Chondrocyte (in vitro differentiated cells): Measurements from ENCODE around the gene DPM3. TPM values are rescaled to one million over a fixed set of nuclear protein-coding genes. Genes with fewer than 3 reads are reported as not detected.
"Not testable (repeated sequence)": the region's sequence is repeated elsewhere in the genome, so short reads cannot be mapped to it uniquely, and the experiment has no call there.

ENCODE experiments used
- DNase-seq: peaks from one replicate; pipeline ENCODE4 v3.0.0; 2021; ENCODE audit warnings: mixed read lengths, low spot score
- H3K27ac Mint-ChIP-seq: one replicate; pipeline ENCODE4 v1.8.0; 2021; ENCODE audit warnings: mild to moderate bottlenecking, moderate library complexity, mixed read lengths; ENCODE audit not compliant: unreplicated experiment
- H3K27me3 Mint-ChIP-seq: 2 replicates; pipeline ENCODE4 v1.8.0; 2021; ENCODE audit warnings: low read depth, mixed read lengths
- H3K36me3 Mint-ChIP-seq: 2 replicates; pipeline ENCODE4 v1.8.0; 2021; ENCODE audit warnings: low read depth, mixed read lengths
- H3K4me1 Mint-ChIP-seq: 2 replicates; pipeline ENCODE4 v1.8.0; 2021; ENCODE audit warnings: low read depth, mild to moderate bottlenecking, mixed read lengths
- H3K4me3 Mint-ChIP-seq: one replicate; pipeline ENCODE4 v1.8.0; 2021; ENCODE audit warnings: mild to moderate bottlenecking, moderate library complexity, mixed read lengths; ENCODE audit not compliant: unreplicated experiment
- H3K9me3 Mint-ChIP-seq: 2 replicates; pipeline ENCODE4 v1.8.0; 2021; ENCODE audit warnings: low read depth, mixed read lengths
- CTCF ChIP-seq: fragments of 200-600 bp; sonication (generic); IDR thresholded peaks from 2 replicates; pipeline ENCODE4 v1.5.0; 2021; ENCODE audit warnings: antibody characterized with exemption, mild to moderate bottlenecking, moderate library complexity
- total RNA-seq: library from RNA; stranded (reverse); gene quantifications from 3 replicates; pipeline ENCODE4 v1.2.1, GENCODE V29; 2021

The DPM3 gene
- total RNA-seq, 1 donor from 2014 or later, result 41.3 TPM

GRCh38 chr1:155170101-155170785, 29.9 kb upstream of the DPM3 start:
- H3K9me3 Mint-ChIP-seq, result no peaks in the 10 kb centered on the region
- H3K36me3 Mint-ChIP-seq, result peaks cover 13% of the 10 kb centered on the region
- H3K4me1 Mint-ChIP-seq, result peaks cover 46% of the 10 kb centered on the region
- H3K27me3 Mint-ChIP-seq, result no peaks in the 10 kb centered on the region
- no peak for DNase-seq
- no peak overlapping the region for H3K27ac Mint-ChIP-seq
- H3K4me3 Mint-ChIP-seq, result no peak overlapping the region
- TF ChIP-seq CTCF, result no peak

GRCh38 chr1:155169541-155169940, 29.2 kb upstream of the DPM3 start:
- no peak for TF ChIP-seq CTCF
- Mint-ChIP-seq H3K36me3 (peaks cover 13% of the 10 kb centered on the region), H3K4me1 (peaks cover 39% of the 10 kb centered on the region), H3K27ac (peak overlapping the region; percentile 52), H3K9me3 (no peaks in the 10 kb centered on the region), H3K4me3 (no peak overlapping the region), H3K27me3 (no peaks in the 10 kb centered on the region)
- no peak for DNase-seq

- peaks cover 13% of the 10 kb centered on the region for H3K36me3 Mint-ChIP-seq
- DNase-seq, result no peak
- no peak overlapping the region for H3K27ac Mint-ChIP-seq
- H3K9me3 Mint-ChIP-seq, result no peaks in the 10 kb centered on the region
- TF ChIP-seq CTCF, result no peak
- H3K4me1 Mint-ChIP-seq, result peaks cover 32% of the 10 kb centered on the region
- H3K4me3 Mint-ChIP-seq, result no peak overlapping the region
- no peaks in the 10 kb centered on the region for H3K27me3 Mint-ChIP-seq
These were observed 28.3 kb upstream of the DPM3 start for GRCh38 chr1:155168456-155169210.

DNA sequence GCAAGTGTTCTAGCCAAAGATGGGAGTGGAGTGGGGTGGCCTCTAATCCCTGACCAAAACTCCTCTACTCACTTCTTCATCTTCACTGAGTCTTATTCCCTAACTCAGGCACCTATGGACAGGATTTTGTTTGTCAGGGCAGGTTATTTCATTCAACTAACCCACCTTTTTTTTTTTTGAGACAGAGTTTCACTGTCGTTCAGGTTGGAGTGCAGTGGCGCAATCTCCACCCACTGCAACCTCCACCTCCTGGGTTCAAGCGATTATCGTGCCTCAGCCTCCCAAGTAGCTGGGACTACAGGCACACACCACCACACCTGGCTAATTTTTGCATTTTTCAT, 27.7 kb upstream of the DPM3 start:
- H3K27me3 Mint-ChIP-seq, H3K27ac Mint-ChIP-seq, H3K4me3 Mint-ChIP-seq, DNase-seq, H3K9me3 Mint-ChIP-seq: not testable (repeated sequence)
- H3K36me3 Mint-ChIP-seq, result peaks cover 13% of the 10 kb centered on the region
- peaks cover 26% of the 10 kb centered on the region for H3K4me1 Mint-ChIP-seq

DNA sequence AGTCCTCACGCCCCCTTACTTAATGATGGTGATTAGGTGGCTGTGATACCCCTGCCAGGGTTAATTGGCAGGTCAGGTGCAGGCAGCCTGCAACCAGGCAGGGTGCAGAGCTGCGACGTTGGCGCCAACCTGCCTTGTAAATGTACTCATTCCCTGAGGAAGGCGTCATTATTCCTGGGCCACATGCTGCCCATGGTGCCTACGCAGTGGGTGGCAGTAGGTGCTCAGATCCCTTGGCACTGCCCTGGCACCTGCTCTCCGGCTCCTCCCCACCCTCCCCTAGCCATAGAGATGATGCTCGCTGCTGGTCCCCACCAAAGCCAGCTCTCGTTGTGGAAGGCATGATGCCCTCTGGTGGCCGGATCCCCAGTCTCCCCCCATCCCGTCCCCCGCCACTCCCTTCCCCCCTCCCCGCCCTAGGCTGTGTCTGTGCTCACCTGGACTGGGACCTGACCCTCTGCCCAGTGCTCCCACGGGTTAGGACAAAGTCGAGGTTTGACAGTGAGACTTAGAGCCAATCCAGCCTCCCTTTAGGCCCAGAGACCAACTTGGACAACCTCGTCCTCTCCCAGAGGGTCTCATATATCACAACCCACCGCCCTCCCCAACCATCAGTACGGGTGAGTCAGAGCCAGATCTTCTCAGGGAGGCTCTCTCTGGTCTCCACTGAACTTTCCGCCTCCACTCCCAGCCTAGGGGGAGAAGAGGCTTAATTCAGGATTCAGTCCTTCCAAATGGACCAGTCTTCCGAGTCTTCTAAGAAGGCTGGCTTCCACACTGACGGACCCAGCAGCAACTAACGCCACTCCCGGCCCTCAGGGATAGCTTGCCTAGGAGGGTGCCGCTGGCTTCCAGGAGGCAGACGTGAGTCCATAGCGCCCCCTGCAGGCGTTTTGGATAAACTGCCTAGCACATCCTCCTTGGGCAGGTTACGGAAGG, 27.1 kb upstream of the DPM3 start:
- Mint-ChIP-seq H3K4me3 (peak overlapping the region; percentile 51), H3K27me3 (no peaks in the 10 kb centered on the region), H3K4me1 (peaks cover 23% of the 10 kb centered on the region), H3K27ac (peak overlapping the region; percentile 4), H3K36me3 (peaks cover 13% of the 10 kb centered on the region), H3K9me3 (no peaks in the 10 kb centered on the region)
- peak; percentile 84 for TF ChIP-seq CTCF
- DNase-seq, result no peak
